IPS-15b (cell line): ENCODE measurements around the gene SCARB1.

ENCODE experiments used
- H3K27me3 ChIP-seq: one replicate; pipeline ENCODE4 v1.6.1; 2013; ENCODE audit warnings: low read length; ENCODE audit not compliant: control insufficient read depth, insufficient read depth
- H3K36me3 ChIP-seq: one replicate; pipeline ENCODE4 v1.6.1; 2013; ENCODE audit warnings: low read length; ENCODE audit not compliant: control insufficient read depth, insufficient read depth
- H3K4me1 ChIP-seq: one replicate; pipeline ENCODE4 v1.6.1; 2013; ENCODE audit warnings: mild to moderate bottlenecking, low read length; ENCODE audit not compliant: control insufficient read depth, insufficient read depth
- H3K4me3 ChIP-seq: one replicate; pipeline ENCODE4 v1.5.1; 2013; ENCODE audit warnings: low read depth, low read length
- H3K9ac ChIP-seq: one replicate; pipeline ENCODE4 v1.6.1; 2013; ENCODE audit warnings: low read depth, mild to moderate bottlenecking, low read length
- H3K9me3 ChIP-seq: one replicate; pipeline ENCODE4 v1.6.1; 2013; ENCODE audit warnings: mild to moderate bottlenecking, low read length; ENCODE audit not compliant: control insufficient read depth, insufficient read depth

SCARB1 gene

GRCh38 chr12:124777399-124778372 is 86.0 kb downstream of the SCARB1 start:
- Histone ChIP-seq H3K4me3 (no peak overlapping the region), H3K36me3 (no peaks in the 10 kb centered on the region), H3K4me1 (peaks cover 2% of the 10 kb centered on the region), H3K9me3 (no peaks in the 10 kb centered on the region), H3K9ac (no peak overlapping the region), H3K27me3 (no peaks in the 10 kb centered on the region)

- Histone ChIP-seq H3K4me3 (no peak overlapping the region), H3K9ac (no peak overlapping the region), H3K36me3 (peaks cover 3% of the 10 kb centered on the region), H3K4me1 (peaks cover 5% of the 10 kb centered on the region), H3K9me3 (no peaks in the 10 kb centered on the region), H3K27me3 (no peaks in the 10 kb centered on the region)
Observed at GRCh38 chr12:124776125-124776513, 87.5 kb downstream of the SCARB1 start.

GRCh38 chr12:124774462-124775167 is 89.0 kb downstream of the SCARB1 start:
- Histone ChIP-seq H3K4me3 (no peak overlapping the region), H3K9me3 (no peaks in the 10 kb centered on the region), H3K4me1 (peaks cover 5% of the 10 kb centered on the region)

GRCh38 chr12:124774054-124774461 is 89.6 kb downstream of the SCARB1 start:
- no peaks in the 10 kb centered on the region for H3K27me3 ChIP-seq
- H3K36me3 ChIP-seq = peaks cover 3% of the 10 kb centered on the region
- no peaks in the 10 kb centered on the region for H3K9me3 ChIP-seq
- H3K4me3 ChIP-seq = no peak overlapping the region
- no peak overlapping the region for H3K9ac ChIP-seq
- H3K4me1 ChIP-seq = peaks cover 5% of the 10 kb centered on the region

More at GRCh38 chr12:124774462-124775167, 89.0 kb downstream of the SCARB1 start:
- Histone ChIP-seq H3K27me3 (no peaks in the 10 kb centered on the region), H3K9ac (no peak overlapping the region), H3K36me3 (peaks cover 3% of the 10 kb centered on the region)

- H3K9ac ChIP-seq = no peak overlapping the region
- no peaks in the 10 kb centered on the region for H3K9me3 ChIP-seq
- no peak overlapping the region for H3K4me3 ChIP-seq
- H3K36me3 ChIP-seq = peaks cover 3% of the 10 kb centered on the region
- no peaks in the 10 kb centered on the region for H3K27me3 ChIP-seq
- H3K4me1 ChIP-seq = peaks cover 5% of the 10 kb centered on the region
Observed at GRCh38 chr12:124772289-124773170, 91.1 kb downstream of the SCARB1 start.

- Histone ChIP-seq H3K4me3 (peak overlapping the region; percentile 22), H3K36me3 (peaks cover 3% of the 10 kb centered on the region), H3K9ac (no peak overlapping the region), H3K27me3 (no peaks in the 10 kb centered on the region), H3K9me3 (no peaks in the 10 kb centered on the region), H3K4me1 (peaks cover 5% of the 10 kb centered on the region)
Observed at GRCh38 chr12:124771462-124772288, 92.0 kb downstream of the SCARB1 start.

- Histone ChIP-seq H3K9me3 (no peaks in the 10 kb centered on the region), H3K36me3 (peaks cover 3% of the 10 kb centered on the region), H3K27me3 (no peaks in the 10 kb centered on the region), H3K4me3 (no peak overlapping the region), H3K9ac (no peak overlapping the region), H3K4me1 (peaks cover 5% of the 10 kb centered on the region)
Observed at GRCh38 chr12:124770728-124771127, 92.9 kb downstream of the SCARB1 start.

GRCh38 chr12:124769881-124770512 is 93.7 kb downstream of the SCARB1 start:
- Histone ChIP-seq H3K4me3 (no peak overlapping the region), H3K9ac (no peak overlapping the region), H3K27me3 (no peaks in the 10 kb centered on the region), H3K9me3 (no peaks in the 10 kb centered on the region), H3K4me1 (peaks cover 5% of the 10 kb centered on the region), H3K36me3 (peaks cover 3% of the 10 kb centered on the region)

GRCh38 chr12:124769163-124769530 is 94.5 kb downstream of the SCARB1 start:
- Histone ChIP-seq H3K36me3 (peaks cover 3% of the 10 kb centered on the region), H3K4me1 (peaks cover 5% of the 10 kb centered on the region), H3K9me3 (peaks cover 8% of the 10 kb centered on the region), H3K4me3 (no peak overlapping the region), H3K27me3 (no peaks in the 10 kb centered on the region), H3K9ac (no peak overlapping the region)

- Histone ChIP-seq H3K9me3 (peaks cover 8% of the 10 kb centered on the region), H3K36me3 (peaks cover 3% of the 10 kb centered on the region), H3K4me3 (no peak overlapping the region), H3K27me3 (no peaks in the 10 kb centered on the region), H3K9ac (no peak overlapping the region), H3K4me1 (peaks cover 5% of the 10 kb centered on the region)
Observed at GRCh38 chr12:124768452-124769162, 95.1 kb downstream of the SCARB1 start.
